GM23338 (cell line): ENCODE measurements around the gene NSMCE4A. TPM values are rescaled to one million over a fixed set of nuclear protein-coding genes. Genes with fewer than 3 reads are reported as not detected.

ENCODE experiments used
- ATAC-seq: fragments of 200-7000 bp; cut with Tn5 transposase; 3 replicates; pipeline ENCODE4 v1.9.1; 2020
- DNase-seq: peaks from one replicate; pipeline ENCODE4 v3.0.0-alpha.2; 2015; ENCODE audit warnings: low spot score
- H2AFZ ChIP-seq: fragments of 200-600 bp; sonication (generic); 2 replicates; pipeline ENCODE4 v1.8.0; 2016; ENCODE audit warnings: antibody characterized with exemption, mild to moderate bottlenecking, moderate library complexity
- H3F3A ChIP-seq: fragments of 200-600 bp; sonication (generic); replicated peaks from 2 replicates; pipeline ENCODE4 v1.8.0; 2017; ENCODE audit warnings: antibody characterized with exemption, mixed run types, low read depth
- H3K27ac ChIP-seq: fragments of 200-600 bp; sonication (generic); 2 replicates; pipeline ENCODE4 v1.6.1; 2016; ENCODE audit warnings: low read depth
- H3K27me3 ChIP-seq: fragments of 200-600 bp; sonication (generic); 2 replicates; pipeline ENCODE4 v1.8.0; 2016; ENCODE audit warnings: mild to moderate bottlenecking, mixed run types, moderate library complexity; ENCODE audit not compliant: insufficient read depth
- H3K36me3 ChIP-seq: fragments of 200-600 bp; sonication (generic); 2 replicates; pipeline ENCODE4 v1.8.0; 2016; ENCODE audit warnings: mild to moderate bottlenecking; ENCODE audit not compliant: insufficient read depth
- H3K4me1 ChIP-seq: fragments of 200-600 bp; sonication (generic); 2 replicates; pipeline ENCODE4 v1.8.0; 2016; ENCODE audit warnings: mild to moderate bottlenecking, moderate library complexity; ENCODE audit not compliant: insufficient read depth
- H3K4me2 ChIP-seq: fragments of 200-600 bp; sonication (generic); 2 replicates; pipeline ENCODE4 v1.7.1; 2017; ENCODE audit warnings: mixed run types
- H3K4me3 ChIP-seq: fragments of 200-600 bp; sonication (generic); 2 replicates; pipeline ENCODE4 v1.6.1; 2016; ENCODE audit warnings: mixed run types
- H3K79me2 ChIP-seq: fragments of 200-600 bp; sonication (generic); replicated peaks from 2 replicates; pipeline ENCODE4 v1.8.0; 2017; ENCODE audit warnings: mild to moderate bottlenecking; ENCODE audit not compliant: insufficient read depth
- H3K9me2 ChIP-seq: fragments of 200-600 bp; sonication (generic); 2 replicates; pipeline ENCODE4 v1.8.0; 2017; ENCODE audit not compliant: insufficient read depth
- H4K20me1 ChIP-seq: fragments of 200-600 bp; sonication (generic); replicated peaks from 2 replicates; pipeline ENCODE4 v1.8.0; 2017; ENCODE audit warnings: mild to moderate bottlenecking; ENCODE audit not compliant: insufficient read depth
- H3K27ac Mint-ChIP-seq: 2 replicates; pipeline ENCODE4 v1.8.0; 2020; ENCODE audit warnings: inconsistent platforms, mild to moderate bottlenecking, moderate library complexity, mixed read lengths
- H3K27me3 Mint-ChIP-seq: 3 replicates; pipeline ENCODE4 v1.8.0; 2022; ENCODE audit warnings: low read depth, mild to moderate bottlenecking, moderate library complexity, mixed read lengths, inconsistent platforms; ENCODE audit not compliant: insufficient read depth, poor library complexity
- H3K36me3 Mint-ChIP-seq: 3 replicates; pipeline ENCODE4 v1.8.0; 2021; ENCODE audit warnings: low read depth, mild to moderate bottlenecking, inconsistent platforms, moderate library complexity, mixed read lengths
- H3K4me1 Mint-ChIP-seq: 3 replicates; pipeline ENCODE4 v1.8.0; 2020; ENCODE audit warnings: mild to moderate bottlenecking, inconsistent platforms, mixed read lengths
- H3K4me3 Mint-ChIP-seq: 3 replicates; pipeline ENCODE4 v1.8.0; 2021; ENCODE audit warnings: moderate library complexity, mild to moderate bottlenecking, inconsistent platforms, mixed read lengths
- H3K9me3 Mint-ChIP-seq: 3 replicates; pipeline ENCODE4 v1.8.0; 2020; ENCODE audit warnings: moderate library complexity, mild to moderate bottlenecking, inconsistent platforms, mixed read lengths
- CREB1 ChIP-seq: fragments of 250-450 bp; sonication (Bioruptor Pico); IDR thresholded peaks from 2 replicates; pipeline ENCODE4 v1.5.0; 2020; ENCODE audit warnings: low read depth, mild to moderate bottlenecking, moderate library complexity
- EZH2 ChIP-seq: fragments of 200-600 bp; sonication (generic); IDR thresholded peaks from one replicate; pipeline ENCODE4 v1.8.0; 2017; ENCODE audit warnings: antibody characterized with exemption, mild to moderate bottlenecking, low read depth; ENCODE audit not compliant: unreplicated experiment
- EZH2phosphoT487 ChIP-seq: fragments of 200-600 bp; sonication (generic); IDR thresholded peaks from one replicate; pipeline ENCODE4 v1.8.1; 2018; ENCODE audit warnings: antibody characterized with exemption; ENCODE audit not compliant: unreplicated experiment
- JUNB ChIP-seq: IDR thresholded peaks from one replicate; pipeline ENCODE4 v1.6.1; 2016; ENCODE audit warnings: antibody characterized with exemption; ENCODE audit not compliant: unreplicated experiment
- NANOG ChIP-seq: IDR thresholded peaks from 2 replicates; pipeline ENCODE4 v1.6.1; 2016; ENCODE audit warnings: antibody characterized with exemption, borderline replicate concordance
- POLR2AphosphoS5 ChIP-seq: IDR thresholded peaks from 2 replicates; pipeline ENCODE4 v1.6.1; 2016; ENCODE audit warnings: antibody characterized with exemption, low read depth
- STAT1 ChIP-seq: IDR thresholded peaks from one replicate; pipeline ENCODE4 v1.6.1; 2016; ENCODE audit warnings: antibody characterized with exemption; ENCODE audit not compliant: unreplicated experiment
- ZNF114 ChIP-seq: fragments of 250-450 bp; sonication (Bioruptor Pico); IDR thresholded peaks from 2 replicates; pipeline ENCODE4 v1.5.0; 2020; ENCODE audit warnings: mild to moderate bottlenecking, moderate library complexity
- ZNF331 ChIP-seq: fragments of 250-450 bp; sonication (Bioruptor Pico); IDR thresholded peaks from 2 replicates; pipeline ENCODE4 v1.5.0; 2020; ENCODE audit warnings: low read depth, mild to moderate bottlenecking, moderate library complexity
- polyA plus RNA-seq: library from polyadenylated mRNA; unstranded; fragments of >200 nt; fragmentation: Nextera tagmentation; extraction: Ambion mirVana; gene quantifications from 2 replicates; pipeline ENCODE4 v1.2.1, GENCODE V29; 2016
- total RNA-seq: library from RNA; depleted of rRNA; stranded (reverse); fragments of >200 nt; shearing (Covaris generic); gene quantifications from 2 replicates; pipeline ENCODE4 v1.2.3, GENCODE V29; 2014
- TF ChIP-seq, protein P1 (sequence below): IDR thresholded peaks from one replicate; pipeline ENCODE4 v1.6.1; 2018; ENCODE audit warnings: antibody characterized with exemption; ENCODE audit not compliant: unreplicated experiment
- TF ChIP-seq, protein P2 (sequence below): fragments of 250-450 bp; sonication (Bioruptor Pico); IDR thresholded peaks from 2 replicates; pipeline ENCODE4 v1.5.0; 2020; ENCODE audit warnings: mild to moderate bottlenecking, moderate library complexity
- TF ChIP-seq, protein P3 (sequence below): IDR thresholded peaks from 2 replicates; pipeline ENCODE4 v1.6.1; 2016; ENCODE audit warnings: antibody characterized with exemption
- TF ChIP-seq, protein P4 (sequence below), 2 experiments: fragments of 200-600 bp in 1 of 2; sonication (generic) in 1 of 2; conservative IDR thresholded peaks; 2 replicates each; pipeline versions ENCODE4 v1.5.1 to v1.6.1; 2016 to 2017; ENCODE audit warnings: antibody characterized with exemption in 2 of 2, low read depth in 2 of 2, mild to moderate bottlenecking in 2 of 2, moderate library complexity in 1 of 2

NSMCE4A gene
- total and polyA plus RNA-seq, 2 experiments from 2014 or later: 84.8 to 94.9 TPM

DNA sequence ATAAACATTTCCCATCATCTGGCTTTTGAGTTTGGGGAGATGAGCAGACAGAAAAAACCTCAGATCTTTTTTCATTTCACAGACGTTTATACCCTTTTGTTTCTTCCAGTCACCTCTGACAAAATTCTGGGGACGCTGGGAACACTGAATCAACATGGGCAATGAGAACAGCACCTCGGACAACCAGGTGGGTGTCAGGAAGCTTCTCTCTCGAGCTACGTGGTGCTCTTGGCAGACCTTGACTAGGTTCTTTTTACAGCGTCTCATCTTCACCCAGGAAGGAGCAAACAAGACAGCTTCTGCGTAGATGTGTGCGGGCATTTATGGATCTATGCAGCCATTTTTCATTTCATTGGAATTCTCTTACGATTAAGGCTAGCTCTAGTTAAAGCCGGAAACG, 46.8 kb upstream of the NSMCE4A start:
- H3K4me3 Mint-ChIP-seq: no peak overlapping the region
- H3K27me3 Mint-ChIP-seq: peaks cover 10% of the 10 kb centered on the region
- no peak overlapping the region for H3K27ac ChIP-seq
- no peak for DNase-seq
- H3K4me1 ChIP-seq: peaks cover 20% of the 10 kb centered on the region
- no peaks in the 10 kb centered on the region for H3F3A ChIP-seq
- no peak for ATAC-seq
- H3K79me2 ChIP-seq: no peaks in the 10 kb centered on the region
- H3K4me2 ChIP-seq: no peak overlapping the region
- no peaks in the 10 kb centered on the region for H3K9me2 ChIP-seq
- no peak overlapping the region for H3K27ac Mint-ChIP-seq
- no peak overlapping the region for H3K4me3 ChIP-seq
- no peaks in the 10 kb centered on the region for H3K27me3 ChIP-seq
- H3K36me3 Mint-ChIP-seq: no peaks in the 10 kb centered on the region
- H4K20me1 ChIP-seq: no peaks in the 10 kb centered on the region
- no peak for TF ChIP-seq POLR2AphosphoS5
- TF ChIP-seq, protein P1, sequence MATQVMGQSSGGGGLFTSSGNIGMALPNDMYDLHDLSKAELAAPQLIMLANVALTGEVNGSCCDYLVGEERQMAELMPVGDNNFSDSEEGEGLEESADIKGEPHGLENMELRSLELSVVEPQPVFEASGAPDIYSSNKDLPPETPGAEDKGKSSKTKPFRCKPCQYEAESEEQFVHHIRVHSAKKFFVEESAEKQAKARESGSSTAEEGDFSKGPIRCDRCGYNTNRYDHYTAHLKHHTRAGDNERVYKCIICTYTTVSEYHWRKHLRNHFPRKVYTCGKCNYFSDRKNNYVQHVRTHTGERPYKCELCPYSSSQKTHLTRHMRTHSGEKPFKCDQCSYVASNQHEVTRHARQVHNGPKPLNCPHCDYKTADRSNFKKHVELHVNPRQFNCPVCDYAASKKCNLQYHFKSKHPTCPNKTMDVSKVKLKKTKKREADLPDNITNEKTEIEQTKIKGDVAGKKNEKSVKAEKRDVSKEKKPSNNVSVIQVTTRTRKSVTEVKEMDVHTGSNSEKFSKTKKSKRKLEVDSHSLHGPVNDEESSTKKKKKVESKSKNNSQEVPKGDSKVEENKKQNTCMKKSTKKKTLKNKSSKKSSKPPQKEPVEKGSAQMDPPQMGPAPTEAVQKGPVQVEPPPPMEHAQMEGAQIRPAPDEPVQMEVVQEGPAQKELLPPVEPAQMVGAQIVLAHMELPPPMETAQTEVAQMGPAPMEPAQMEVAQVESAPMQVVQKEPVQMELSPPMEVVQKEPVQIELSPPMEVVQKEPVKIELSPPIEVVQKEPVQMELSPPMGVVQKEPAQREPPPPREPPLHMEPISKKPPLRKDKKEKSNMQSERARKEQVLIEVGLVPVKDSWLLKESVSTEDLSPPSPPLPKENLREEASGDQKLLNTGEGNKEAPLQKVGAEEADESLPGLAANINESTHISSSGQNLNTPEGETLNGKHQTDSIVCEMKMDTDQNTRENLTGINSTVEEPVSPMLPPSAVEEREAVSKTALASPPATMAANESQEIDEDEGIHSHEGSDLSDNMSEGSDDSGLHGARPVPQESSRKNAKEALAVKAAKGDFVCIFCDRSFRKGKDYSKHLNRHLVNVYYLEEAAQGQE: no peak
- TF ChIP-seq, protein P2, sequence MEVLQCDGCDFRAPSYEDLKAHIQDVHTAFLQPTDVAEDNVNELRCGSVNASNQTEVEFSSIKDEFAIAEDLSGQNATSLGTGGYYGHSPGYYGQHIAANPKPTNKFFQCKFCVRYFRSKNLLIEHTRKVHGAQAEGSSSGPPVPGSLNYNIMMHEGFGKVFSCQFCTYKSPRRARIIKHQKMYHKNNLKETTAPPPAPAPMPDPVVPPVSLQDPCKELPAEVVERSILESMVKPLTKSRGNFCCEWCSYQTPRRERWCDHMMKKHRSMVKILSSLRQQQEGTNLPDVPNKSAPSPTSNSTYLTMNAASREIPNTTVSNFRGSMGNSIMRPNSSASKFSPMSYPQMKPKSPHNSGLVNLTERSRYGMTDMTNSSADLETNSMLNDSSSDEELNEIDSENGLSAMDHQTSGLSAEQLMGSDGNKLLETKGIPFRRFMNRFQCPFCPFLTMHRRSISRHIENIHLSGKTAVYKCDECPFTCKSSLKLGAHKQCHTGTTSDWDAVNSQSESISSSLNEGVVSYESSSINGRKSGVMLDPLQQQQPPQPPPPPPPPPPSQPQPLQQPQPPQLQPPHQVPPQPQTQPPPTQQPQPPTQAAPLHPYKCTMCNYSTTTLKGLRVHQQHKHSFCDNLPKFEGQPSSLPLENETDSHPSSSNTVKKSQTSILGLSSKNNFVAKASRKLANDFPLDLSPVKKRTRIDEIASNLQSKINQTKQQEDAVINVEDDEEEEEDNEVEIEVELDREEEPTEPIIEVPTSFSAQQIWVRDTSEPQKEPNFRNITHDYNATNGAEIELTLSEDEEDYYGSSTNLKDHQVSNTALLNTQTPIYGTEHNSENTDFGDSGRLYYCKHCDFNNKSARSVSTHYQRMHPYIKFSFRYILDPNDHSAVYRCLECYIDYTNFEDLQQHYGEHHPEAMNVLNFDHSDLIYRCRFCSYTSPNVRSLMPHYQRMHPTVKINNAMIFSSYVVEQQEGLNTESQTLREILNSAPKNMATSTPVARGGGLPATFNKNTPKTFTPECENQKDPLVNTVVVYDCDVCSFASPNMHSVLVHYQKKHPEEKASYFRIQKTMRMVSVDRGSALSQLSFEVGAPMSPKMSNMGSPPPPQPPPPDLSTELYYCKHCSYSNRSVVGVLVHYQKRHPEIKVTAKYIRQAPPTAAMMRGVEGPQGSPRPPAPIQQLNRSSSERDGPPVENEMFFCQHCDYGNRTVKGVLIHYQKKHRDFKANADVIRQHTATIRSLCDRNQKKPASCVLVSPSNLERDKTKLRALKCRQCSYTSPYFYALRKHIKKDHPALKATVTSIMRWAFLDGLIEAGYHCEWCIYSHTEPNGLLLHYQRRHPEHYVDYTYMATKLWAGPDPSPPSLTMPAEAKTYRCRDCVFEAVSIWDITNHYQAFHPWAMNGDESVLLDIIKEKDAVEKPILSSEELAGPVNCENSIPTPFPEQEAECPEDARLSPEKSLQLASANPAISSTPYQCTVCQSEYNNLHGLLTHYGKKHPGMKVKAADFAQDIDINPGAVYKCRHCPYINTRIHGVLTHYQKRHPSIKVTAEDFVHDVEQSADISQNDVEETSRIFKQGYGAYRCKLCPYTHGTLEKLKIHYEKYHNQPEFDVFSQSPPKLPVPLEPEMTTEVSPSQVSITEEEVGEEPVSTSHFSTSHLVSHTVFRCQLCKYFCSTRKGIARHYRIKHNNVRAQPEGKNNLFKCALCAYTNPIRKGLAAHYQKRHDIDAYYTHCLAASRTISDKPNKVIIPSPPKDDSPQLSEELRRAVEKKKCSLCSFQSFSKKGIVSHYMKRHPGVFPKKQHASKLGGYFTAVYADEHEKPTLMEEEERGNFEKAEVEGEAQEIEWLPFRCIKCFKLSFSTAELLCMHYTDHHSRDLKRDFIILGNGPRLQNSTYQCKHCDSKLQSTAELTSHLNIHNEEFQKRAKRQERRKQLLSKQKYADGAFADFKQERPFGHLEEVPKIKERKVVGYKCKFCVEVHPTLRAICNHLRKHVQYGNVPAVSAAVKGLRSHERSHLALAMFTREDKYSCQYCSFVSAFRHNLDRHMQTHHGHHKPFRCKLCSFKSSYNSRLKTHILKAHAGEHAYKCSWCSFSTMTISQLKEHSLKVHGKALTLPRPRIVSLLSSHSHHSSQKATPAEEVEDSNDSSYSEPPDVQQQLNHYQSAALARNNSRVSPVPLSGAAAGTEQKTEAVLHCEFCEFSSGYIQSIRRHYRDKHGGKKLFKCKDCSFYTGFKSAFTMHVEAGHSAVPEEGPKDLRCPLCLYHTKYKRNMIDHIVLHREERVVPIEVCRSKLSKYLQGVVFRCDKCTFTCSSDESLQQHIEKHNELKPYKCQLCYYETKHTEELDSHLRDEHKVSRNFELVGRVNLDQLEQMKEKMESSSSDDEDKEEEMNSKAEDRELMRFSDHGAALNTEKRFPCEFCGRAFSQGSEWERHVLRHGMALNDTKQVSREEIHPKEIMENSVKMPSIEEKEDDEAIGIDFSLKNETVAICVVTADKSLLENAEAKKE (CRISPR knock-in tag): no peak
- TF ChIP-seq ZNF331 (CRISPR knock-in tag): no peak
- TF ChIP-seq EZH2phosphoT487: no peak
- no peak for TF ChIP-seq CREB1 (CRISPR knock-in tag)
- TF ChIP-seq, protein P3, sequence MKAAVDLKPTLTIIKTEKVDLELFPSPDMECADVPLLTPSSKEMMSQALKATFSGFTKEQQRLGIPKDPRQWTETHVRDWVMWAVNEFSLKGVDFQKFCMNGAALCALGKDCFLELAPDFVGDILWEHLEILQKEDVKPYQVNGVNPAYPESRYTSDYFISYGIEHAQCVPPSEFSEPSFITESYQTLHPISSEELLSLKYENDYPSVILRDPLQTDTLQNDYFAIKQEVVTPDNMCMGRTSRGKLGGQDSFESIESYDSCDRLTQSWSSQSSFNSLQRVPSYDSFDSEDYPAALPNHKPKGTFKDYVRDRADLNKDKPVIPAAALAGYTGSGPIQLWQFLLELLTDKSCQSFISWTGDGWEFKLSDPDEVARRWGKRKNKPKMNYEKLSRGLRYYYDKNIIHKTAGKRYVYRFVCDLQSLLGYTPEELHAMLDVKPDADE: no peak
- no peak for TF ChIP-seq JUNB
- no peak for TF ChIP-seq EZH2
- TF ChIP-seq ZNF114: no peak
- TF ChIP-seq STAT1: no peak
- TF ChIP-seq NANOG: no peak
- TF ChIP-seq, protein P4, sequence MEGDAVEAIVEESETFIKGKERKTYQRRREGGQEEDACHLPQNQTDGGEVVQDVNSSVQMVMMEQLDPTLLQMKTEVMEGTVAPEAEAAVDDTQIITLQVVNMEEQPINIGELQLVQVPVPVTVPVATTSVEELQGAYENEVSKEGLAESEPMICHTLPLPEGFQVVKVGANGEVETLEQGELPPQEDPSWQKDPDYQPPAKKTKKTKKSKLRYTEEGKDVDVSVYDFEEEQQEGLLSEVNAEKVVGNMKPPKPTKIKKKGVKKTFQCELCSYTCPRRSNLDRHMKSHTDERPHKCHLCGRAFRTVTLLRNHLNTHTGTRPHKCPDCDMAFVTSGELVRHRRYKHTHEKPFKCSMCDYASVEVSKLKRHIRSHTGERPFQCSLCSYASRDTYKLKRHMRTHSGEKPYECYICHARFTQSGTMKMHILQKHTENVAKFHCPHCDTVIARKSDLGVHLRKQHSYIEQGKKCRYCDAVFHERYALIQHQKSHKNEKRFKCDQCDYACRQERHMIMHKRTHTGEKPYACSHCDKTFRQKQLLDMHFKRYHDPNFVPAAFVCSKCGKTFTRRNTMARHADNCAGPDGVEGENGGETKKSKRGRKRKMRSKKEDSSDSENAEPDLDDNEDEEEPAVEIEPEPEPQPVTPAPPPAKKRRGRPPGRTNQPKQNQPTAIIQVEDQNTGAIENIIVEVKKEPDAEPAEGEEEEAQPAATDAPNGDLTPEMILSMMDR (conservative IDR thresholded peaks at IDR 0.05; ENCODE audit: low read depth in 2 of 2): no peak
- peak overlapping the region; percentile 59; the same call in 1 of the 2 replicates for H2AFZ ChIP-seq
- peaks cover 21% of the 10 kb centered on the region for H3K4me1 Mint-ChIP-seq
- no peaks in the 10 kb centered on the region for H3K36me3 ChIP-seq
- no peaks in the 10 kb centered on the region; the same call in 2 of the 3 replicates for H3K9me3 Mint-ChIP-seq
